ENCODE measurements around the gene RASA3. TPM values are rescaled to one million over a fixed set of nuclear protein-coding genes. Genes with fewer than 3 reads are reported as not detected.

RASA3 gene
- total and polyA plus RNA-seq, 2 of the 8 experiments (the other 6 are each of a cell fraction or from before 2014, with no cell fraction given), result 7.5 to 21.9 TPM

DNA sequence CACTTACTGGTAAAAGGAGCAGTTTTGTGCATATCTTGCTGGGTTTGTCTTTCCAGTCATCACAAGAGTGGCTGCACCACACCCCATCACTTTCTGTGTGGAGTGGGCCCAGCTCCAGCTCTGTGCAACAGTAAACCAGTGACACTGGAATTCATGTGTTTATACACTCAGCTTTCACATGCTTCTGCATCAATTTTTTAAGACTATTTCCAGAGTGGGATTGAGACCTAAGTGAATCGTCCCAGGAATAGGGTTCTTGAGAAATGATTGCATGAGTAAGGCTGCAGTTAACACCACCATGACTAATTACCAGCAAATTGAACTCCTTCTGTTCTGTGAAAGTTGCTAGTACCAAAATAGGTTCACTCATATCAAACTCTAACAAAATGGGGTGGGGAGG is 41.3 kb upstream of the RASA3 start:
- Histone ChIP-seq H2BK5ac (ENCODE audit: low read depth, low read length) (no peak overlapping the region), H3K79me1 (ENCODE audit: low read depth, low read length) (no peaks in the 10 kb centered on the region), H4K8ac (ENCODE audit: extremely low read depth, insufficient read depth, low read length) (no peak overlapping the region), H2AFZ (ENCODE audit: low read length) (no peak overlapping the region), H2AK5ac (ENCODE audit: low read depth, low read length) (no peak overlapping the region), H3K9me3 (ENCODE audit: insufficient read depth in 2 of 2, low read depth in 1 of 2, low read length in 1 of 2) (peaks cover 0 to 3% of the 10 kb centered on the region in 2 experiments; a peak in 1 of 4 replicates), H2BK15ac (ENCODE audit: low read length) (no peak overlapping the region), H3K4me1 (replicated peaks in 1 of 4; ENCODE audit: control insufficient read depth in 3 of 4, insufficient read depth in 4 of 4, low read length in 3 of 4) (no peaks in the 10 kb centered on the region), H3K27me3 (replicated peaks in 1 of 4; ENCODE audit: control insufficient read depth in 3 of 4, extremely low read depth in 1 of 4, insufficient read depth in 3 of 4, low read length in 3 of 4) (no peaks in the 10 kb centered on the region), H2BK120ac (replicated peaks; ENCODE audit: low read depth, low read length) (no peak overlapping the region), H4K91ac (replicated peaks; ENCODE audit: insufficient read length, low read length) (no peak overlapping the region), H3K36me3 (ENCODE audit: control insufficient read depth in 2 of 4, insufficient read depth in 4 of 4, low read length in 3 of 4) (no peaks in the 10 kb centered on the region), H3K23me2 (ENCODE audit: low read depth, low read length) (no peaks in the 10 kb centered on the region), H3K4me3 (ENCODE audit: extremely low read depth in 1 of 4, insufficient read depth in 2 of 4, low read depth in 3 of 4, low read length in 4 of 4) (no peak overlapping the region), H3K14ac (ENCODE audit: insufficient read length) (no peak overlapping the region), H4K20me1 (replicated peaks in 1 of 2; ENCODE audit: control insufficient read depth in 1 of 2, insufficient read depth in 2 of 2, low read length in 2 of 2) (no peaks in the 10 kb centered on the region), H3K4ac (replicated peaks; ENCODE audit: insufficient read length, low read depth, low read length) (no peak overlapping the region), H3K23ac (ENCODE audit: insufficient read length) (no peak overlapping the region), H3K79me2 (ENCODE audit: control insufficient read depth in 1 of 2, insufficient read depth in 2 of 2, low read length in 2 of 2) (no peaks in the 10 kb centered on the region), H3K9ac (replicated peaks in 1 of 4; ENCODE audit: extremely low read depth in 1 of 4, low read depth in 3 of 4, low read length in 3 of 4) (no peak overlapping the region), H3K4me2 (ENCODE audit: insufficient read depth in 1 of 2, low read depth in 2 of 2, low read length in 2 of 2) (no peak overlapping the region), H2BK12ac (ENCODE audit: low read depth, low read length) (no peak overlapping the region), H3K18ac (ENCODE audit: extremely low read depth, low read length) (no peak overlapping the region), H4K5ac (ENCODE audit: insufficient read length, low read depth, low read length) (no peak overlapping the region), H3K27ac (ENCODE audit: low read depth, low read length) (no peak overlapping the region), H2BK20ac (ENCODE audit: low read length) (no peak overlapping the region), H3K56ac (replicated peaks; ENCODE audit: insufficient read length, low read depth, low read length) (no peak overlapping the region)
- WGBS, 2 experiments (ENCODE audit: extremely low coverage in 1 of 2, insufficient coverage in 1 of 2, insufficient read length in 1 of 2, insufficient replicate concordance in 2 of 2, low coverage in 1 of 2, low lambda C conversion rate in 2 of 2, missing lambda C conversion rate in 1 of 2), result 83% methylated on average over 1 of the region's 1 CpG; no CpG with 5 or more reads in 1 of the 2 experiments
- FAIRE-seq (no peak), DNase-seq (ENCODE audit: low read depth in 1 of 2, low spot score in 2 of 2) (no peak)
- ChIA-PET CTCF (ENCODE audit: partially characterized antibody) (interaction anchor here (0.8 to 1.0 kb wide), 3 partner anchors 10 to 28 kb away, joined by 3 to 4 read pairs (median 3); no protein-coding TSS in a partner anchor), POLR2A (ENCODE audit: partially characterized antibody) (no interaction called here)
- TF ChIP-seq NRF1 (IDR thresholded peaks at IDR 0.05; ENCODE audit: low read depth, low read length), result no peak
- no peak for TF ChIP-seq RXRA (IDR thresholded peaks at IDR 0.05; ENCODE audit: insufficient read depth, low read depth, low read length)
- no peak for TF ChIP-seq JUN (IDR thresholded peaks at IDR 0.05; ENCODE audit: low read depth, low read length)
- TF ChIP-seq SRF (IDR thresholded peaks at IDR 0.05; ENCODE audit: low read depth, low read length), result no peak
- TF ChIP-seq, protein P1, sequence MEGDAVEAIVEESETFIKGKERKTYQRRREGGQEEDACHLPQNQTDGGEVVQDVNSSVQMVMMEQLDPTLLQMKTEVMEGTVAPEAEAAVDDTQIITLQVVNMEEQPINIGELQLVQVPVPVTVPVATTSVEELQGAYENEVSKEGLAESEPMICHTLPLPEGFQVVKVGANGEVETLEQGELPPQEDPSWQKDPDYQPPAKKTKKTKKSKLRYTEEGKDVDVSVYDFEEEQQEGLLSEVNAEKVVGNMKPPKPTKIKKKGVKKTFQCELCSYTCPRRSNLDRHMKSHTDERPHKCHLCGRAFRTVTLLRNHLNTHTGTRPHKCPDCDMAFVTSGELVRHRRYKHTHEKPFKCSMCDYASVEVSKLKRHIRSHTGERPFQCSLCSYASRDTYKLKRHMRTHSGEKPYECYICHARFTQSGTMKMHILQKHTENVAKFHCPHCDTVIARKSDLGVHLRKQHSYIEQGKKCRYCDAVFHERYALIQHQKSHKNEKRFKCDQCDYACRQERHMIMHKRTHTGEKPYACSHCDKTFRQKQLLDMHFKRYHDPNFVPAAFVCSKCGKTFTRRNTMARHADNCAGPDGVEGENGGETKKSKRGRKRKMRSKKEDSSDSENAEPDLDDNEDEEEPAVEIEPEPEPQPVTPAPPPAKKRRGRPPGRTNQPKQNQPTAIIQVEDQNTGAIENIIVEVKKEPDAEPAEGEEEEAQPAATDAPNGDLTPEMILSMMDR (IDR thresholded peaks at IDR 0.05; ENCODE audit: control extremely low read depth in 1 of 3, insufficient read depth in 1 of 3, low read depth in 1 of 3, low read length in 3 of 3), result no peak
- no peak for TF ChIP-seq EP300 (IDR thresholded peaks at IDR 0.05; ENCODE audit: borderline replicate concordance in 1 of 2, low read depth in 2 of 2, low read length in 2 of 2)
- TF ChIP-seq TAF7 (optimal IDR thresholded peaks at IDR 0.05; ENCODE audit: borderline replicate concordance, low read depth, low read length), result no peak
- no peak for TF ChIP-seq GTF2F1 (IDR thresholded peaks at IDR 0.05; ENCODE audit: borderline replicate concordance, low read depth, low read length)
- TF ChIP-seq, protein P2, sequence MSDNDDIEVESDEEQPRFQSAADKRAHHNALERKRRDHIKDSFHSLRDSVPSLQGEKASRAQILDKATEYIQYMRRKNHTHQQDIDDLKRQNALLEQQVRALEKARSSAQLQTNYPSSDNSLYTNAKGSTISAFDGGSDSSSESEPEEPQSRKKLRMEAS (IDR thresholded peaks at IDR 0.05), result no peak
- TF ChIP-seq POLR2A (IDR thresholded peaks at IDR 0.05; ENCODE audit: control extremely low read depth in 1 of 2, low read depth in 2 of 2, low read length in 2 of 2), result no peak
- TF ChIP-seq ASH2L (IDR thresholded peaks at IDR 0.05; ENCODE audit: low read length), result no peak
- no peak for TF ChIP-seq SIN3A (conservative IDR thresholded peaks at IDR 0.05 in 1 of 2, IDR thresholded peaks at IDR 0.05 in 1 of 2; ENCODE audit: low read depth in 1 of 2, low read length in 2 of 2)
